Parathyroid adenoma (tissue), 2 donors: ENCODE measurements around the gene SPZ1.

Experiments used
- H2AFZ ChIP-seq: fragments of 300-600 bp; sonication (generic); one replicate; pipeline ENCODE4 v1.7.0; 2017; ENCODE audit warnings: antibody characterized with exemption, mild to moderate bottlenecking
- H3K27ac ChIP-seq: fragments of 300-600 bp; sonication (generic); one replicate; pipeline ENCODE4 v1.7.0; 2017
- H3K27me3 ChIP-seq: fragments of 300-600 bp; sonication (generic); one replicate; pipeline ENCODE4 v1.7.0; 2017; ENCODE audit warnings: low read length; ENCODE audit not compliant: control insufficient read depth, insufficient read depth
- H3K36me3 ChIP-seq: fragments of 300-600 bp; sonication (generic); one replicate; pipeline ENCODE4 v1.7.0; 2017; ENCODE audit warnings: low read length; ENCODE audit not compliant: control insufficient read depth, insufficient read depth
- H3K4me1 ChIP-seq: fragments of 300-600 bp; sonication (generic); one replicate; pipeline ENCODE4 v1.7.0; 2017; ENCODE audit warnings: control low read depth
- H3K4me2 ChIP-seq: fragments of 300-600 bp; sonication (generic); one replicate; pipeline ENCODE4 v1.7.0; 2017; ENCODE audit warnings: low read length
- H3K4me3 ChIP-seq: fragments of 300-600 bp; sonication (generic); one replicate; pipeline ENCODE4 v1.7.0; 2017; ENCODE audit warnings: low read depth, low read length
- H3K79me2 ChIP-seq: fragments of 300-600 bp; sonication (generic); one replicate; pipeline ENCODE4 v1.7.0; 2017; ENCODE audit warnings: control low read depth
- H3K9ac ChIP-seq: fragments of 300-600 bp; sonication (generic); one replicate; pipeline ENCODE4 v1.7.0; 2017; ENCODE audit warnings: mild to moderate bottlenecking
- H3K9me3 ChIP-seq: fragments of 300-600 bp; sonication (generic); one replicate; pipeline ENCODE4 v1.7.0; 2017; ENCODE audit warnings: low read length; ENCODE audit not compliant: control insufficient read depth
- CTCF ChIP-seq: fragments of 300-600 bp; sonication (generic); IDR thresholded peaks from one replicate; pipeline ENCODE4 v1.7.0; 2017; ENCODE audit warnings: antibody characterized with exemption, mild to moderate bottlenecking
- donor health status: primary hyperparathyroidism.

SPZ1 gene

GRCh38 chr5:80318212-80318611 is 1.6 kb upstream of the SPZ1 start:
- Histone ChIP-seq H3K9me3 (no peaks in the 10 kb centered on the region), H2AFZ (no peak overlapping the region), H3K27ac (no peak overlapping the region), H3K4me1 (no peaks in the 10 kb centered on the region), H3K4me3 (no peak overlapping the region), H3K9ac (no peak overlapping the region), H3K36me3 (no peaks in the 10 kb centered on the region), H3K4me2 (no peak overlapping the region), H3K27me3 (no peaks in the 10 kb centered on the region), H3K79me2 (no peaks in the 10 kb centered on the region)
- no peak for TF ChIP-seq CTCF

- no peaks in the 10 kb centered on the region for H3K27me3 ChIP-seq
- no peaks in the 10 kb centered on the region for H3K9me3 ChIP-seq
- H3K36me3 ChIP-seq = no peaks in the 10 kb centered on the region
- no peak overlapping the region for H3K27ac ChIP-seq
- H3K9ac ChIP-seq = no peak overlapping the region
- H3K4me2 ChIP-seq = no peak overlapping the region
- H2AFZ ChIP-seq = no peak overlapping the region
- no peak for TF ChIP-seq CTCF
- no peak overlapping the region for H3K4me3 ChIP-seq
- no peaks in the 10 kb centered on the region for H3K4me1 ChIP-seq
- H3K79me2 ChIP-seq = no peaks in the 10 kb centered on the region
Measured at GRCh38 chr5:80324912-80325311, 5.1 kb downstream of the SPZ1 start.

- no peaks in the 10 kb centered on the region for H3K27me3 ChIP-seq
- H3K36me3 ChIP-seq = no peaks in the 10 kb centered on the region
- no peak overlapping the region for H2AFZ ChIP-seq
Measured at GRCh38 chr5:80326468-80326867, 6.7 kb downstream of the SPZ1 start.

GRCh38 chr5:80337379-80337778 is 17.6 kb downstream of the SPZ1 start:
- Histone ChIP-seq H2AFZ (no peak overlapping the region), H3K36me3 (no peaks in the 10 kb centered on the region), H3K79me2 (no peaks in the 10 kb centered on the region), H3K27me3 (no peaks in the 10 kb centered on the region), H3K27ac (no peak overlapping the region), H3K4me1 (no peaks in the 10 kb centered on the region), H3K4me3 (no peak overlapping the region), H3K9me3 (no peaks in the 10 kb centered on the region), H3K9ac (no peak overlapping the region), H3K4me2 (no peak overlapping the region)
- TF ChIP-seq CTCF = no peak

More at GRCh38 chr5:80326468-80326867, 6.7 kb downstream of the SPZ1 start:
- no peak overlapping the region for H3K27ac ChIP-seq
- no peaks in the 10 kb centered on the region for H3K4me1 ChIP-seq
- no peak overlapping the region for H3K4me3 ChIP-seq
- H3K79me2 ChIP-seq = no peaks in the 10 kb centered on the region
- no peak overlapping the region for H3K4me2 ChIP-seq
- no peak overlapping the region for H3K9ac ChIP-seq
- no peak for TF ChIP-seq CTCF
- H3K9me3 ChIP-seq = no peaks in the 10 kb centered on the region

- no peak overlapping the region for H3K4me3 ChIP-seq
- TF ChIP-seq CTCF = no peak
- no peaks in the 10 kb centered on the region for H3K36me3 ChIP-seq
- H3K27ac ChIP-seq = no peak overlapping the region
- no peaks in the 10 kb centered on the region for H3K4me1 ChIP-seq
- H3K9me3 ChIP-seq = no peaks in the 10 kb centered on the region
- H3K79me2 ChIP-seq = no peaks in the 10 kb centered on the region
- H2AFZ ChIP-seq = no peak overlapping the region
- H3K9ac ChIP-seq = no peak overlapping the region
- no peaks in the 10 kb centered on the region for H3K27me3 ChIP-seq
- H3K4me2 ChIP-seq = no peak overlapping the region
Measured at GRCh38 chr5:80339116-80339515, 19.3 kb downstream of the SPZ1 start.
